OCI-LY7 (cell line): Measurements from ENCODE around the gene DUSP9.

ENCODE experiments used
- CTCF ChIP-seq: fragments of 200-600 bp; sonication (generic); conservative IDR thresholded peaks from 2 replicates; pipeline ENCODE4 v1.5.1; 2014; ENCODE audit warnings: mild to moderate bottlenecking, antibody characterized with exemption, low read length, moderate library complexity, mixed read lengths
- EZH2phosphoT487 ChIP-seq: fragments of 200-600 bp; sonication (generic); IDR thresholded peaks from 2 replicates; pipeline ENCODE4 v1.6.1; 2018; ENCODE audit warnings: low read depth, borderline replicate concordance, mild to moderate bottlenecking, mixed run types, antibody characterized with exemption, low read length, moderate library complexity, mixed read lengths

GRCh38 chrX:153625271-153626024 lies 21.6 kb upstream of the DUSP9 start:
- TF ChIP-seq EZH2phosphoT487: no peak
- TF ChIP-seq CTCF: no peak
